Breast epithelium (tissue), 3 donors: Measurements from ENCODE around the gene USP43.

ENCODE experiments used
- POLR2A ChIP-seq: fragments of 450-650 bp; IDR thresholded peaks from one replicate; pipeline ENCODE4 v1.6.1; 2016; ENCODE audit warnings: antibody characterized with exemption, mild to moderate bottlenecking, moderate library complexity
- POLR2AphosphoS5 ChIP-seq, 3 donors: sonication (generic); formaldehyde crosslinking; IDR thresholded peaks; one replicate each; pipeline ENCODE4 v1.6.1; 2017; ENCODE audit warnings: antibody characterized with exemption in 3 of 3
- TF ChIP-seq, protein P1 (sequence below), 3 donors: fragments of 450-650 bp; IDR thresholded peaks; one replicate each; pipeline ENCODE4 v1.5.1; 2016 to 2017; ENCODE audit warnings: antibody characterized with exemption in 3 of 3, mild to moderate bottlenecking in 3 of 3, moderate library complexity in 3 of 3

DNA sequence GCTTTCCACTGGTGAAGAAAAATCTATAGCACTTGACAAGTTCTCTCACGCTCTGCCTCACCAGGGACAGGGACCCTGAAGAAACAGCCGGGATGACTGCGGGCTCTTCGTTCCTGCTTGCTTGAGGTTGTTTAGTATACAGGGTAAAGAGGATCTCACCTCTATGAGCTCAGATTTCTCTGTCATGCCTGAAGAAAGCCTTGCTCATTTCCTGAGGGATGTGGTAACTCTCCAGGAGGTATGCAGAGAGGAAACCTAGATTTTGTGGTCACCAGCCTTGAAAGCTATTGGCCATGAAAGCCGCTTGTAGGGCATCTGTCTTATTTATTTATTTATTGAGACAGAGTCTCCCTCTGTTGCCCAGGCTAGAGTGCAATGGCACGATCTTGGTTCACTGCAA is 23.2 kb downstream of the USP43 start:
- TF ChIP-seq, protein P1, sequence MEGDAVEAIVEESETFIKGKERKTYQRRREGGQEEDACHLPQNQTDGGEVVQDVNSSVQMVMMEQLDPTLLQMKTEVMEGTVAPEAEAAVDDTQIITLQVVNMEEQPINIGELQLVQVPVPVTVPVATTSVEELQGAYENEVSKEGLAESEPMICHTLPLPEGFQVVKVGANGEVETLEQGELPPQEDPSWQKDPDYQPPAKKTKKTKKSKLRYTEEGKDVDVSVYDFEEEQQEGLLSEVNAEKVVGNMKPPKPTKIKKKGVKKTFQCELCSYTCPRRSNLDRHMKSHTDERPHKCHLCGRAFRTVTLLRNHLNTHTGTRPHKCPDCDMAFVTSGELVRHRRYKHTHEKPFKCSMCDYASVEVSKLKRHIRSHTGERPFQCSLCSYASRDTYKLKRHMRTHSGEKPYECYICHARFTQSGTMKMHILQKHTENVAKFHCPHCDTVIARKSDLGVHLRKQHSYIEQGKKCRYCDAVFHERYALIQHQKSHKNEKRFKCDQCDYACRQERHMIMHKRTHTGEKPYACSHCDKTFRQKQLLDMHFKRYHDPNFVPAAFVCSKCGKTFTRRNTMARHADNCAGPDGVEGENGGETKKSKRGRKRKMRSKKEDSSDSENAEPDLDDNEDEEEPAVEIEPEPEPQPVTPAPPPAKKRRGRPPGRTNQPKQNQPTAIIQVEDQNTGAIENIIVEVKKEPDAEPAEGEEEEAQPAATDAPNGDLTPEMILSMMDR (IDR thresholded peaks at IDR 0.05), result no peak
- no peak for TF ChIP-seq POLR2A
- TF ChIP-seq POLR2AphosphoS5 (IDR thresholded peaks at IDR 0.05), result no peak
